Endothelial cell of umbilical vein (primary cell): ENCODE measurements around the gene SORCS3. TPM values are rescaled to one million over a fixed set of nuclear protein-coding genes. Genes with fewer than 3 reads are reported as not detected.

Experiments used
- BruUV-seq: library from RNA; stranded (reverse); fragments of 400-500 nt; replicated peaks from 2 replicates; lab custom pipeline; 2021; lab: Mats Ljungman, UMichigan
- CTCF ChIA-PET: fragments of 300-600, 350-600 bp; sonication (Branson Sonifier 250); formaldehyde crosslinking; loops from one replicate; lab custom pipeline; 2021; ENCODE audit warnings: antibody characterized with exemption, inconsistent platforms; lab: Charles Lee
- POLR2A ChIA-PET: fragments of 300-600, 350-600 bp; sonication (Branson Sonifier 250); formaldehyde crosslinking; loops from one replicate; lab custom pipeline; 2021; ENCODE audit warnings: antibody characterized with exemption, inconsistent platforms; lab: Charles Lee
- DNase-seq: peaks from one replicate; pipeline ENCODE4 v3.0.0-alpha.2; 2011; ENCODE audit warnings: low read depth, low spot score
- FAIRE-seq: peaks from 2 replicates; lab custom pipeline; 2011; peaks lifted over from hg19 to GRCh38; lab: Jason Lieb, UNC
- H2AFZ ChIP-seq: 2 replicates; pipeline ENCODE4 v1.6.0; 2012; ENCODE audit warnings: low read depth, low read length, control low read depth, inconsistent platforms
- H3K27ac ChIP-seq: 2 replicates; pipeline ENCODE4 v1.5.1; 2011; ENCODE audit warnings: low read depth, mild to moderate bottlenecking, control low read depth, low read length, moderate library complexity; ENCODE audit not compliant: insufficient read depth
- H3K27me3 ChIP-seq, 2 experiments: 2 replicates each; pipeline versions ENCODE4 v1.6.0 to v1.6.1; 2011; ENCODE audit warnings: low read length in 2 of 2, mixed read lengths in 1 of 2; ENCODE audit not compliant: control insufficient read depth in 2 of 2, insufficient read depth in 2 of 2
- H3K36me3 ChIP-seq, 2 experiments: 2 replicates in 1 of 2; 3 replicates in 1 of 2; pipeline ENCODE4 v1.5.1; 2011; ENCODE audit warnings: low read length in 2 of 2, mild to moderate bottlenecking in 1 of 2, moderate library complexity in 1 of 2; ENCODE audit not compliant: control insufficient read depth in 2 of 2, insufficient read depth in 2 of 2; ENCODE audit errors: extremely low read depth in 1 of 2
- H3K4me1 ChIP-seq: 3 replicates; pipeline ENCODE4 v1.5.1; 2011; ENCODE audit warnings: mild to moderate bottlenecking, low read length; ENCODE audit not compliant: control insufficient read depth, insufficient read depth; ENCODE audit errors: extremely low read depth
- H3K4me2 ChIP-seq: 2 replicates; pipeline ENCODE4 v1.6.1; 2011; ENCODE audit warnings: low read length, control low read depth, mixed read lengths; ENCODE audit not compliant: insufficient read depth
- H3K4me3 ChIP-seq, 3 experiments: fragments of 200-600 bp in 1 of 3; sonication (generic), shearing (Covaris generic) in 1 of 3; replicated peaks in 1 of 3; 2 replicates each; pipeline ENCODE4 v1.5.1; 2011 to 2016; ENCODE audit warnings: control low read depth in 3 of 3, low read length in 3 of 3, mild to moderate bottlenecking in 2 of 3, inconsistent platforms in 1 of 3, low read depth in 1 of 3, moderate library complexity in 1 of 3; ENCODE audit not compliant: insufficient read depth in 1 of 3
- H3K79me2 ChIP-seq: 2 replicates; pipeline ENCODE4 v1.6.0; 2012; ENCODE audit warnings: low read length, inconsistent platforms; ENCODE audit not compliant: control insufficient read depth, insufficient read depth
- H3K9ac ChIP-seq: replicated peaks from 2 replicates; pipeline ENCODE3; 2011; ENCODE audit warnings: low read length, control low read depth; ENCODE audit not compliant: insufficient read depth; ENCODE audit errors: extremely low read depth
- H3K9me1 ChIP-seq: replicated peaks from 3 replicates; pipeline ENCODE4 v1.6.0; 2011; ENCODE audit warnings: mild to moderate bottlenecking, low read length; ENCODE audit not compliant: control insufficient read depth, insufficient read depth; ENCODE audit errors: extremely low read depth
- H3K9me3 ChIP-seq: replicated peaks from 2 replicates; pipeline ENCODE4 v1.5.1; 2012; ENCODE audit warnings: low read length, inconsistent platforms; ENCODE audit not compliant: control insufficient read depth, insufficient read depth
- H4K20me1 ChIP-seq: replicated peaks from 2 replicates; pipeline ENCODE3; 2011; ENCODE audit warnings: mild to moderate bottlenecking, low read length; ENCODE audit not compliant: control insufficient read depth, insufficient read depth; ENCODE audit errors: extremely low read depth
- EZH2 ChIP-seq: IDR thresholded peaks from 2 replicates; pipeline ENCODE4 v1.6.1; 2012; ENCODE audit warnings: borderline replicate concordance, low read depth, mild to moderate bottlenecking, moderate library complexity, low read length, inconsistent platforms; ENCODE audit not compliant: severe bottlenecking
- FOS ChIP-seq: IDR thresholded peaks from 2 replicates; pipeline ENCODE4 v1.6.1; 2011; ENCODE audit warnings: mild to moderate bottlenecking, low read length, moderate library complexity, borderline replicate concordance; ENCODE audit not compliant: insufficient read depth
- GATA2 ChIP-seq: IDR thresholded peaks from 2 replicates; pipeline ENCODE4 v1.7.0; 2011; ENCODE audit warnings: low read depth, mild to moderate bottlenecking, moderate library complexity, mixed read lengths, low read length; ENCODE audit not compliant: insufficient read length, insufficient read depth
- JUN ChIP-seq: IDR thresholded peaks from 2 replicates; pipeline ENCODE4 v1.6.1; 2011; ENCODE audit warnings: borderline replicate concordance, low read depth; ENCODE audit not compliant: insufficient read length, insufficient read depth
- MYC ChIP-seq: IDR thresholded peaks from one replicate; pipeline ENCODE4 v1.6.1; 2011; ENCODE audit warnings: mild to moderate bottlenecking, low read depth, low read length
- POLR2A ChIP-seq: IDR thresholded peaks from 2 replicates; pipeline ENCODE4 v1.6.1; 2012; ENCODE audit warnings: low read depth, mild to moderate bottlenecking, control low read depth, low read length
- POLR2AphosphoS5 ChIP-seq: IDR thresholded peaks from 2 replicates; pipeline ENCODE4 v1.6.1; 2012; ENCODE audit warnings: low read depth, mild to moderate bottlenecking, control low read depth, low read length, moderate library complexity; ENCODE audit not compliant: insufficient read depth
- dilution Hi-C: fragments of 300-500 bp; cut with MboI; formaldehyde crosslinking; loops from one replicate; pipeline ENCODE4 v1.15.0; 2019; ENCODE audit warnings: low sequenced_read_pairs; ENCODE audit not compliant: extremely low pct_ligation_motif_present
- intact Hi-C: fragments of 100-400 bp; cut with micrococcal nuclease; formaldehyde crosslinking; loops from one replicate; pipeline ENCODE4 v1.10.0; 2022
- polyA plus RNA-seq, 4 experiments: library from polyadenylated mRNA; depleted of rRNA in 3 of 4; stranded (reverse) in 3 of 4; unstranded in 1 of 4; fragments of >200 nt; gene quantifications; 2 replicates each; pipeline versions ENCODE4 v1.2.1 to v1.2.3, GENCODE V29; 2011 to 2012; ENCODE audit warnings: missing spikeins in 1 of 4
- total RNA-seq: library from RNA; stranded (reverse); gene quantifications from 2 replicates; pipeline ENCODE4 v1.2.3, GENCODE V29; 2021
- TF ChIP-seq, protein P1 (sequence below), 2 donors: IDR thresholded peaks; 1 replicate in 1 of 2; 2 replicates in 1 of 2; pipeline ENCODE4 v1.5.1; 2011; ENCODE audit warnings: low read length in 2 of 2, mild to moderate bottlenecking in 2 of 2, moderate library complexity in 2 of 2, control low read depth in 1 of 2, inconsistent platforms in 1 of 2, low read depth in 1 of 2; ENCODE audit not compliant: insufficient read depth in 1 of 2; ENCODE audit errors: extremely low read depth in 1 of 2
- TF ChIP-seq, protein P2 (sequence below): IDR thresholded peaks from 2 replicates; pipeline ENCODE4 v1.6.1; 2011; ENCODE audit not compliant: insufficient read depth, insufficient read length

The SORCS3 gene
- total and polyA plus RNA-seq, 2 donors (not counting 3 experiments of a cell fraction or from before 2014, with no cell fraction given) = not detected

DNA sequence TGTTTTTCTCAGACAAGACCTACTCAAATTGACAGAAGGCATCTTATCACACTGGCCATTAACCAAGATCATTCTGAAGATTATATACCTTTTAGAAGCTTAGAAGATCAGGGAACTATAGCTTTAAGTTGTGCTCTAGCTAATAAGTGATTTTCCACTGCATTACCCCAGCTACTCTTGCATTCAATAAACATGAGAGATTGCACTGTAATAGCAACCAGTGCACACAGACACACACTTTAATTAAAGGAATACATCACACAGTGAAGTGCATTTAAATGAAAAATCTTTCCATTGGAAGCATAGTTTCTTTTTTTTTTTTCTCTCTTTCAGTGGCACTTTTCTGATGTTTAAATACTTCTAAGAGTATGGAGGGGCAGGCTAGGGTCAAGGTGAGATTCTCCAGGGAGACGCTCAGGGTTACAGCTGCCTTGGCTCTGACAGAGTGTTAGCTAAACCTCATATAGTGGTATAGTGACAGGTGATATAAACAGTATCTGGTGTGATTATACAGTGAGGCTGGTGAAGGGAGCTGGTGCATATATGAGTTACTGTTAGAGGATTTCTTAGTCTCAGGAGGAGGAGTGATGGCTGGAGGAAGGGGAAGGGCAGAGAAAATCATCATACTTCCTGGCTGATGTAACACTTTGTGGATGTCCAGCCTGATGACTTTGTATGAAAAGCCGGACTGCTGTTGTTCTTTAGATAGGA, 369.5 kb downstream of the SORCS3 start:
- H3K4me2 ChIP-seq = no peak overlapping the region
- POLR2A ChIA-PET = no interaction called here
- no peak overlapping the region for H2AFZ ChIP-seq
- DNase-seq (no peak), FAIRE-seq (no peak)
- H3K4me3 ChIP-seq = no peak overlapping the region
- no peak for TF ChIP-seq GATA2
- TF ChIP-seq, protein P1, sequence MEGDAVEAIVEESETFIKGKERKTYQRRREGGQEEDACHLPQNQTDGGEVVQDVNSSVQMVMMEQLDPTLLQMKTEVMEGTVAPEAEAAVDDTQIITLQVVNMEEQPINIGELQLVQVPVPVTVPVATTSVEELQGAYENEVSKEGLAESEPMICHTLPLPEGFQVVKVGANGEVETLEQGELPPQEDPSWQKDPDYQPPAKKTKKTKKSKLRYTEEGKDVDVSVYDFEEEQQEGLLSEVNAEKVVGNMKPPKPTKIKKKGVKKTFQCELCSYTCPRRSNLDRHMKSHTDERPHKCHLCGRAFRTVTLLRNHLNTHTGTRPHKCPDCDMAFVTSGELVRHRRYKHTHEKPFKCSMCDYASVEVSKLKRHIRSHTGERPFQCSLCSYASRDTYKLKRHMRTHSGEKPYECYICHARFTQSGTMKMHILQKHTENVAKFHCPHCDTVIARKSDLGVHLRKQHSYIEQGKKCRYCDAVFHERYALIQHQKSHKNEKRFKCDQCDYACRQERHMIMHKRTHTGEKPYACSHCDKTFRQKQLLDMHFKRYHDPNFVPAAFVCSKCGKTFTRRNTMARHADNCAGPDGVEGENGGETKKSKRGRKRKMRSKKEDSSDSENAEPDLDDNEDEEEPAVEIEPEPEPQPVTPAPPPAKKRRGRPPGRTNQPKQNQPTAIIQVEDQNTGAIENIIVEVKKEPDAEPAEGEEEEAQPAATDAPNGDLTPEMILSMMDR (IDR thresholded peaks at IDR 0.05; ENCODE audit: extremely low read depth in 1 of 2, insufficient read depth in 1 of 2, low read depth in 1 of 2, low read length in 2 of 2) = no peak
- TF ChIP-seq FOS = no peak
- TF ChIP-seq JUN = no peak
- TF ChIP-seq, protein P2, sequence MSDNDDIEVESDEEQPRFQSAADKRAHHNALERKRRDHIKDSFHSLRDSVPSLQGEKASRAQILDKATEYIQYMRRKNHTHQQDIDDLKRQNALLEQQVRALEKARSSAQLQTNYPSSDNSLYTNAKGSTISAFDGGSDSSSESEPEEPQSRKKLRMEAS = no peak
- TF ChIP-seq POLR2A = no peak
- TF ChIP-seq MYC = no peak
- no peak for TF ChIP-seq POLR2AphosphoS5
- TF ChIP-seq EZH2 = no peak
- H4K20me1 ChIP-seq = no peaks in the 10 kb centered on the region
- no peaks in the 10 kb centered on the region for H3K9me1 ChIP-seq
- peaks cover 2% of the 10 kb centered on the region for H3K9me3 ChIP-seq
- H3K4me1 ChIP-seq = no peaks in the 10 kb centered on the region
- H3K79me2 ChIP-seq = no peaks in the 10 kb centered on the region
- dilution Hi-C loops = no loop called here
- H3K27me3 ChIP-seq = no peaks in the 10 kb centered on the region
- no TSS peak for BruUV-seq
- no peaks in the 10 kb centered on the region for H3K36me3 ChIP-seq
- CTCF ChIA-PET = no interaction called here
- H3K27ac ChIP-seq = no peak overlapping the region
- intact Hi-C loops = no loop called here
- no peak overlapping the region for H3K9ac ChIP-seq
